H9 (cell line): Measurements from ENCODE around the gene ILF2. TPM values are rescaled to one million over a fixed set of nuclear protein-coding genes. Genes with fewer than 3 reads are reported as not detected.

ENCODE experiments used
- DNase-seq: peaks from one replicate; pipeline ENCODE4 v3.0.0-alpha.2; 2017
- H2AFZ ChIP-seq: one replicate; pipeline ENCODE4 v1.6.1; 2013; ENCODE audit warnings: mild to moderate bottlenecking, low read length, control low read depth, moderate library complexity
- H2AK5ac ChIP-seq: 2 replicates; pipeline ENCODE4 v1.6.1; 2013; ENCODE audit warnings: low read length, control low read depth, mixed read lengths; ENCODE audit not compliant: insufficient read length
- H2BK120ac ChIP-seq: one replicate; pipeline ENCODE4 v1.6.1; 2013; ENCODE audit warnings: low read depth, mild to moderate bottlenecking, low read length, control low read depth, inconsistent platforms; ENCODE audit not compliant: poor library complexity, severe bottlenecking
- H2BK12ac ChIP-seq: 2 replicates; pipeline ENCODE4 v1.6.1; 2013; ENCODE audit warnings: low read length, control low read depth, mixed read lengths, low read depth; ENCODE audit not compliant: insufficient read length
- H2BK15ac ChIP-seq: 2 replicates; pipeline ENCODE4 v1.6.1; 2013; ENCODE audit warnings: low read depth, low read length, control low read depth
- H2BK20ac ChIP-seq: one replicate; pipeline ENCODE4 v1.6.1; 2013; ENCODE audit warnings: low read depth, mild to moderate bottlenecking, low read length, control low read depth, inconsistent platforms; ENCODE audit not compliant: poor library complexity, severe bottlenecking
- H2BK5ac ChIP-seq: 2 replicates; pipeline ENCODE4 v1.6.1; 2013; ENCODE audit warnings: low read length, control low read depth, mixed read lengths; ENCODE audit not compliant: insufficient read length
- H3K14ac ChIP-seq: 2 replicates; pipeline ENCODE4 v1.6.1; 2013; ENCODE audit warnings: low read length, control low read depth; ENCODE audit not compliant: insufficient read depth
- H3K18ac ChIP-seq: 2 replicates; pipeline ENCODE4 v1.6.1; 2013; ENCODE audit warnings: low read depth, mild to moderate bottlenecking, mixed read lengths, low read length, control low read depth; ENCODE audit not compliant: insufficient read length
- H3K23ac ChIP-seq: 2 replicates; pipeline ENCODE4 v1.6.1; 2013; ENCODE audit warnings: low read length, control low read depth, mixed read lengths, low read depth; ENCODE audit not compliant: insufficient read length
- H3K23me2 ChIP-seq: 2 replicates; pipeline ENCODE4 v1.6.1; 2013; ENCODE audit warnings: low read depth, mild to moderate bottlenecking, mixed read lengths, low read length, control low read depth; ENCODE audit not compliant: insufficient read length, poor library complexity, severe bottlenecking
- H3K27ac ChIP-seq: 2 replicates; pipeline ENCODE4 v1.5.1; 2013; ENCODE audit warnings: low read length, control low read depth, mixed read lengths, low read depth; ENCODE audit not compliant: insufficient read length
- H3K27me3 ChIP-seq: 2 replicates; pipeline ENCODE4 v1.6.1; 2013; ENCODE audit warnings: low read length, control low read depth, inconsistent platforms; ENCODE audit not compliant: insufficient read depth
- H3K4ac ChIP-seq: 2 replicates; pipeline ENCODE4 v1.6.1; 2013; ENCODE audit warnings: low read depth, mild to moderate bottlenecking, control low read depth, inconsistent platforms, low read length, moderate library complexity
- H3K4me1 ChIP-seq: 2 replicates; pipeline ENCODE4 v1.6.1; 2013; ENCODE audit warnings: low read length, control low read depth, inconsistent platforms; ENCODE audit not compliant: insufficient read depth
- H3K4me2 ChIP-seq: 2 replicates; pipeline ENCODE4 v1.6.1; 2013; ENCODE audit warnings: low read length, control low read depth, mixed read lengths; ENCODE audit not compliant: insufficient read length, insufficient read depth
- H3K56ac ChIP-seq: 2 replicates; pipeline ENCODE4 v1.6.1; 2013; ENCODE audit warnings: low read depth, mild to moderate bottlenecking, mixed read lengths, low read length, control low read depth; ENCODE audit not compliant: insufficient read length
- H3K79me1 ChIP-seq: 2 replicates; pipeline ENCODE4 v1.6.1; 2013; ENCODE audit warnings: low read depth, mild to moderate bottlenecking, moderate library complexity, low read length, control low read depth, inconsistent platforms; ENCODE audit not compliant: insufficient read depth, poor library complexity, severe bottlenecking
- H3K79me2 ChIP-seq: 2 replicates; pipeline ENCODE4 v1.6.1; 2013; ENCODE audit warnings: low read length, control low read depth, inconsistent platforms; ENCODE audit not compliant: insufficient read depth
- H3K9ac ChIP-seq: 2 replicates; pipeline ENCODE4 v1.6.1; 2013; ENCODE audit warnings: low read length, control low read depth, mixed read lengths; ENCODE audit not compliant: insufficient read length; ENCODE audit errors: extremely low read depth
- H3K9me3 ChIP-seq: one replicate; pipeline ENCODE4 v1.6.1; 2013; ENCODE audit warnings: low read depth, low read length, inconsistent platforms; ENCODE audit not compliant: control insufficient read depth
- H3T11ph ChIP-seq: one replicate; pipeline ENCODE4 v1.6.1; 2013; ENCODE audit warnings: mild to moderate bottlenecking, low read length, control low read depth, inconsistent platforms
- H4K20me1 ChIP-seq: one replicate; pipeline ENCODE4 v1.6.1; 2013; ENCODE audit not compliant: control insufficient read depth, insufficient read length, insufficient read depth
- H4K5ac ChIP-seq: 2 replicates; pipeline ENCODE4 v1.6.1; 2013; ENCODE audit warnings: low read depth, mild to moderate bottlenecking, mixed read lengths, low read length, control low read depth; ENCODE audit not compliant: insufficient read length
- H4K8ac ChIP-seq: replicated peaks from 2 replicates; pipeline ENCODE4 v1.6.1; 2013; ENCODE audit warnings: low read length, control low read depth, mixed read lengths, low read depth; ENCODE audit not compliant: insufficient read length
- H4K91ac ChIP-seq: 2 replicates; pipeline ENCODE4 v1.6.1; 2013; ENCODE audit warnings: low read depth, mild to moderate bottlenecking, moderate library complexity, mixed read lengths, low read length, control low read depth; ENCODE audit not compliant: insufficient read length
- H3K27ac Mint-ChIP-seq, 3 experiments: 2 replicates in 2 of 3; 3 replicates in 1 of 3; pipeline ENCODE4 v1.8.0; 2020 to 2021; ENCODE audit warnings: mixed read lengths in 3 of 3, mild to moderate bottlenecking in 1 of 3, moderate library complexity in 1 of 3
- H3K27me3 Mint-ChIP-seq: 2 replicates; pipeline ENCODE4 v1.8.0; 2021; ENCODE audit warnings: low read depth, mild to moderate bottlenecking, moderate library complexity, mixed read lengths
- H3K36me3 Mint-ChIP-seq, 3 experiments: 2 replicates in 2 of 3; 3 replicates in 1 of 3; pipeline ENCODE4 v1.8.0; 2020 to 2021; ENCODE audit warnings: low read depth in 3 of 3, mixed read lengths in 3 of 3; ENCODE audit not compliant: insufficient read depth in 1 of 3
- H3K4me1 Mint-ChIP-seq, 2 experiments: 2 replicates each; pipeline ENCODE4 v1.8.0; 2020; ENCODE audit warnings: mixed read lengths in 2 of 2
- H3K4me3 Mint-ChIP-seq, 2 experiments: 2 replicates in 1 of 2; 3 replicates in 1 of 2; pipeline ENCODE4 v1.8.0; 2020 to 2021; ENCODE audit warnings: mild to moderate bottlenecking in 2 of 2, mixed read lengths in 2 of 2, moderate library complexity in 1 of 2
- H3K9me3 Mint-ChIP-seq, 2 experiments: 2 replicates in 1 of 2; 3 replicates in 1 of 2; pipeline ENCODE4 v1.8.0; 2020; ENCODE audit warnings: mild to moderate bottlenecking in 2 of 2, mixed read lengths in 2 of 2, moderate library complexity in 1 of 2
- whole genome bisulfite sequencing: extraction: QIAGEN DNeasy Blood & Tissue Kit; methylation state at CpG from one replicate; pipeline ENCODE4 v1.1.7; 2013; ENCODE audit warnings: missing lambda C conversion rate, low lambda C conversion rate, mixed read lengths; ENCODE audit not compliant: insufficient read length; ENCODE audit errors: extremely low coverage; 5-methylcytosine and 5-hydroxymethylcytosine counted together
- total RNA-seq: library from RNA; stranded (reverse); gene quantifications from 2 replicates; pipeline ENCODE4 v1.2.1, GENCODE V29; 2021
- TF ChIP-seq, protein P1 (sequence below): fragments of 200-600 bp; sonication (generic); conservative IDR thresholded peaks from 3 replicates; pipeline ENCODE4 v1.8.0; 2021; ENCODE audit warnings: antibody characterized with exemption, mild to moderate bottlenecking

ILF2 gene
- total RNA-seq, 1 experiment from 2014 or later: 357 TPM

DNA sequence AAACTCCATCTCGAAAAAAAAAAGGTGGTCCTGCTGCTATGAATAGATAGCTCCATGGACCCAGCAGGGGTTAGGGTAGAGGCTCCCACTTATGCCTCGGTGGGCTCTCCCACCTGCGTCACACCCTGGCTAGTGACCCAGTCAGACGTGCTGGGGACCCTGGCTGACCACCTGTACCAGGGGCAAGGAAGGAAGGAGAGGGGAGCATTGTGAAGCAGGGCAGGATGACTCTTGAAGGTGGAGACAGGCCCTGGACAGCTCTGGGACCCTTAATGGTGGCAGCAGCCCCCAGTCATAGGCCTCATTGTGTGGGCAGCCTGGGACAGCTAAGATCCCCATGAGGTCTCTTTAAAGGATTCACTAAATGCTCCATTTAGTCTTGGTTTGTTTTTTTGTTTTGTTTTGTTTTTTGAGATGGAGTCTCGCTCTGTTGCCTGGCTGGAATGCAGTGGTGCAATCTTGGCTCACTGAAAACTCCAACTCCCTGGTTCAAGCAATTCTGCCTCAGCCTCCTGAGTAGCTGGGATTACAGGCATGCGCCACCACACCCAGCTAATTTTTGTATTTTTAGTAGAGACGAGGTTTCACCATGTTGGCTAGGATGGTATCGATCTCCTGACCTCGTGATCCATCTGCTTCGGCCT, 22.7 kb downstream of the ILF2 start:
- no peak overlapping the region for H4K91ac ChIP-seq
- TF ChIP-seq, protein P1, sequence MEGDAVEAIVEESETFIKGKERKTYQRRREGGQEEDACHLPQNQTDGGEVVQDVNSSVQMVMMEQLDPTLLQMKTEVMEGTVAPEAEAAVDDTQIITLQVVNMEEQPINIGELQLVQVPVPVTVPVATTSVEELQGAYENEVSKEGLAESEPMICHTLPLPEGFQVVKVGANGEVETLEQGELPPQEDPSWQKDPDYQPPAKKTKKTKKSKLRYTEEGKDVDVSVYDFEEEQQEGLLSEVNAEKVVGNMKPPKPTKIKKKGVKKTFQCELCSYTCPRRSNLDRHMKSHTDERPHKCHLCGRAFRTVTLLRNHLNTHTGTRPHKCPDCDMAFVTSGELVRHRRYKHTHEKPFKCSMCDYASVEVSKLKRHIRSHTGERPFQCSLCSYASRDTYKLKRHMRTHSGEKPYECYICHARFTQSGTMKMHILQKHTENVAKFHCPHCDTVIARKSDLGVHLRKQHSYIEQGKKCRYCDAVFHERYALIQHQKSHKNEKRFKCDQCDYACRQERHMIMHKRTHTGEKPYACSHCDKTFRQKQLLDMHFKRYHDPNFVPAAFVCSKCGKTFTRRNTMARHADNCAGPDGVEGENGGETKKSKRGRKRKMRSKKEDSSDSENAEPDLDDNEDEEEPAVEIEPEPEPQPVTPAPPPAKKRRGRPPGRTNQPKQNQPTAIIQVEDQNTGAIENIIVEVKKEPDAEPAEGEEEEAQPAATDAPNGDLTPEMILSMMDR: no peak
- Mint-ChIP-seq H3K4me3 (no peak overlapping the region), H3K27ac (peak overlapping the region in 1 of 3 experiments; percentile 91; a peak in 3 of 7 replicates), H3K4me1 (peaks cover 6% of the 10 kb centered on the region in 2 experiments), H3K9me3 (no peaks in the 10 kb centered on the region), H3K27me3 (peaks cover 4% of the 10 kb centered on the region; the same call in 1 of the 2 replicates), H3K36me3 (peaks cover 19 to 37% (median 35%) of the 10 kb centered on the region in 3 experiments; a peak in 6 of 7 replicates)
- H3K23me2 ChIP-seq: no peaks in the 10 kb centered on the region
- no peak overlapping the region for H2BK12ac ChIP-seq
- H3K14ac ChIP-seq: peak overlapping the region; percentile 64; the same call in 1 of the 2 replicates
- no peak overlapping the region for H2AFZ ChIP-seq
- no peak overlapping the region for H2BK20ac ChIP-seq
- no peak overlapping the region for H2BK120ac ChIP-seq
- H4K20me1 ChIP-seq: no peaks in the 10 kb centered on the region
- H3K23ac ChIP-seq: no peak overlapping the region
- peak overlapping the region; percentile 29 for H3K18ac ChIP-seq
- H3T11ph ChIP-seq: no peak overlapping the region
- no peak overlapping the region for H3K56ac ChIP-seq
- H3K79me1 ChIP-seq: no peaks in the 10 kb centered on the region
- H4K8ac ChIP-seq: no peak overlapping the region
- no peak overlapping the region for H2AK5ac ChIP-seq
- no peaks in the 10 kb centered on the region for H3K9me3 ChIP-seq
- H4K5ac ChIP-seq: no peak overlapping the region
- H2BK15ac ChIP-seq: no peak overlapping the region
- H3K4me2 ChIP-seq: no peak overlapping the region
- no peaks in the 10 kb centered on the region for H3K4me1 ChIP-seq
- WGBS: no CpG with 5 or more reads among the region's 10 CpGs
- no peak overlapping the region for H3K4ac ChIP-seq
- no peaks in the 10 kb centered on the region for H3K79me2 ChIP-seq
- H3K27ac ChIP-seq: no peak overlapping the region
- H3K9ac ChIP-seq: no peak overlapping the region
- no peak overlapping the region for H2BK5ac ChIP-seq
- no peak for DNase-seq
- H3K27me3 ChIP-seq: no peaks in the 10 kb centered on the region
